NOMO-1 (cell line): ENCODE measurements around the gene CCDC149.
"Not testable (repeated sequence)": the region's sequence is repeated elsewhere in the genome, so short reads cannot be mapped to it uniquely, and the experiment has no call there.

Experiments used
- DNase-seq, 2 experiments: peaks; one replicate each; lab custom pipeline; 2025; ENCODE audit not compliant: unreplicated experiment in 2 of 2; lab: John Stamatoyannopoulos, UW

The CCDC149 gene

DNA sequence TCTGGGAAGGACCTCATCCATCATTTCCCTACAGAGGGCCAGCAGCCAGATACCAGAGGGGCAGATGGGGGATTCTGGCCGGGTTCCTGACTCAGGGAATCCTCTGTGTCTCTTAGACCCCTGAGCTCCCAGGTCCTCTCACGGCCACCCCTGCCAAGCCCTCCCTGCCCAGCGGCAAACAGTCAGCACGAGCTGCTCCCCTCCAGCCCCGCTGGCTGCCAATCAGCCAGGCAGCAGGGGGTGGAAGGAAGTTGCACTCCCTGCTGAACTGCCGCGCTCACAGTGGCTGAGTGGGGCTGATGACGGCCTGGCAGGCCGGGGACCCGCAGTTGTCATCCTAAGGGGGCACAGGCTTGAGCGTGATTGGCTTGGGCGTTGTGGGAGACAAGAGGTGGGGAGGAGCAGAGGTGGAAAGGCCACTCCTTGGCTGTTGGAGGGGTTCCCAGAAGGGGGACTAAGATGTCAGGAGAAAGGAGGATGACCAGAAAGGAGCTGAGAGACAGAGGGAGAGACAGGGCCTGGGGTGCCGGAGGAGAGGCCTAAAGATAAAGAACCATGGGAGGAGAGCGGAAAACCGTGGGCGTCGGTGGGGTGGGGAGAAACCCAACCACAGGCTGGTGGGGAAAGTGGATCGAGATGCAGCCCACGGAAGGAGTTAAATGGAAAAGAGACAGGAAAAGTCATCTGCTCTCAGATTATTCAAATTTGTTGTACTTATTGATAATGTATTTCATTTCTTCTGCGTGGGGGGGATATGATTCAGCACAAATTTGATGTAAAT, 4.4 kb upstream of the CCDC149 start:
- DNase-seq = no peak

- no peak for DNase-seq
Observed at GRCh38 chr4:24915121-24915922, 2.5 kb upstream of the CCDC149 start.

GRCh38 chr4:24914460-24914859, 1.6 kb upstream of the CCDC149 start:
- no peak for DNase-seq

DNA sequence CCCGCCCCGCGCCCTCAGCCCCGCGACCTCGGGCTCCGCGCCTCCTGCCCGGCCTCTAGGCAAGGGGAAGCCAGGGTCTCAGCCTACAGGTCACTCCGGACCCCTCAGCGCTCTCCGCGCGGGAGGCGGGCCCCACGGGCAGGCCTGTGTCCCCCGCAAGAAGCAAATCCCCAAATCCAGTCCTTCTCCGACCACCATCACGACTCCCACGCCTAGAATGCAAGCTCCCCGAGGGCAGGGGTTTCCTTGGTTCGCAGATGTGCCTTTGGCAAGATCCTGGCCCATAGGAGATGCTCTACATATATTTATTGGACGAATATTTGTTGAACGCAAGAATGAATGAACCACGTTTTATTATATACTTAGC, 260 bp upstream of the CCDC149 start:
- no peak for DNase-seq

GRCh38 chr4:24910499-24910898, 2.3 kb downstream of the CCDC149 start:
- DNase-seq = no peak

GRCh38 chr4:24909606-24910005, 3.2 kb downstream of the CCDC149 start:
- not testable (repeated sequence) for DNase-seq

- no peak for DNase-seq
Observed at GRCh38 chr4:24897639-24898038, 15.2 kb downstream of the CCDC149 start.

DNA sequence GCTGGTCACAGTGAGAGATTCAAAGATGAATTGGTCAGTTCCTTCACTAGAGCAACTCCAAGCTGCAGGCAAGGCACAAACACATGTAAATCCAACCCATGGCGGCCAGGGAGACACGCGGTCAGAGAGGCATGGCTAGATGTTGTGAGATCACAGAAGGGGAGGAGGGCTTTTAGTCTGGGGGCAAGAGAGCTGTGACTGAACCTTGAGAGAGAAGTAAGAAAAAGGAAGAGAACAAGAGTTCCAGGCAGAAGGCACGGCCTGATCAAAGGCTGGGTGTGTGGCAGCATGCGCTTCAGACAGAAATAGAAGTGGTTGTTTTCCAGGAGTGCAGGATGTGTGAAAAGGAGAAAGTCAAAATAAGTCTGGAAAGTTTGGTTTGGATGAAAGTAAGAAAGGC, 15.9 kb downstream of the CCDC149 start:
- DNase-seq = peak in 1 of 2 experiments; percentile 9

- DNase-seq = no peak
Observed at GRCh38 chr4:24896056-24896455, 16.8 kb downstream of the CCDC149 start.

DNA sequence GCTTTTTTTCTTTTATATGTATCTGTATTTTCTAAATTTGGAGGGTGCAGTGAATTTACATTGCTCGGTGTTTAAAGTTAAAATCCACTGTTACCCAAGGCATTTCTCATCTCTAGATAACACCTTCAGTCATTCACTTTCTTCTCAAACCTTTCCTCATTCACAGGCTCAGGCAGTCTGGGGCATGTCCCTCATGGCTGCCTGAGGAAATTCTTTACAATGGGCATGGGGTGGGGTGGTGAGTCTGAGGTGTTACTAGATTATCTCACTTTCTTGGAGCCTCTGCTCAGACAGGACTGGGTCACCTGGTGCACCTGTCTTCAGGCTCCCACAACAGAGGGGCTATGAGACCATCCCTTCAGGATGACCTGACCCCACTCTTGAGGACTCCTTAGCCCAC, 17.4 kb downstream of the CCDC149 start:
- no peak for DNase-seq

DNA sequence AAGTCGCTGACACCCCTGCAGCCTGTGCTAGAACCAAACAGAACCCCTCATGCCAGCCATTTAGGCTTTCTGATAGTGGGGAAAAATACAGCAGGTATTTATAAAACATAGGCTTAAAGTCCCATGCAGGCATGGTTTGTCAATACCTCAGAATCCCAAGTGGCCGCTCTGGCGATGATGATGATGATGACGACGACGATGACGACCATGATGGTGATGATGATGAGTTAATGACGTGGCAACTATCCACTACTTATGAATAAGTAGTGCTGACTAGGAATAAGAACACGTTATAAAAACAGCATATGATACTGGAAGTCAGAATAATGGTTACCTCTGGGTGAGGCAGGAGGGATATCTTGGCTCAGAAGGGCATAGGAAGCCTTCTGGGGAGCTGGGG, 18.0 kb downstream of the CCDC149 start:
- no peak for DNase-seq

DNA sequence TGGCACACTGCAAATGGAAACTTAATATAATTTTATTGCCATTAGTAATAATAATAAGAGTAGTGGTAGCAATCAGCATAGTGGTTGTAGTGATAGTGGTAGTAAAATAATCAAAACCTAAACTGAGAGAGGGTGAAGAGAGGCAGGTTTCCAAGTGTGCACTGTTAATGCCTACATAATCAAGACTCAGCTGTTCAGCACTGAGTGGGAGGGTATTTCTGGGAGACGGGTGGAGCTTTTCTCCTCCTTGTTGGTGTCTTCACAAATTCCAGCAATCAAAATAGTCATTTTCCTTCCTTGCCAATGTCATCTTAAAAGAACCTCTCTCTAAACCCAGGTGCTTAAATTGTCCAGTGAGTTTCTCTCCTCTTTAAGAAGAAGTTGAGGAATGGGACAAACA, 18.6 kb downstream of the CCDC149 start:
- DNase-seq = no peak

DNA sequence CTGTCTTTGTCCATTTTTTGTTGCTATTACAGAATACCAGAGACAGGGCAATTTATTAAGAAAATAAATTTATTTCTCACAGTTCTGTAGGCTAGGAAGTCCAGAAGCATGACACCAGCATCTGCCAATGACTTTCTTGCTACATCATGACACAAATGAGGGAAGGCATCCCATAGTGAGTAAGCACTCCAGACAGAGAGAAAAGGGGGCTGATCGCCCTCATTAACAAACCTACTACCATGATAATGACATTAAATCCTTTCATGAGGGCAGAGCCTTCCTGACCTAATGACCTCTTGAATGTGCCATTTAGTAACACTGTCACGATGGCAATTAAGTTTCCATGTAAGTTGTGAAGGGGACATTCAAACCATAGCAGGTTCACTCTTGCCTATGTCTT, 20.1 kb downstream of the CCDC149 start:
- no peak for DNase-seq

- DNase-seq = no peak
Observed at GRCh38 chr4:24892278-24892677, 20.6 kb downstream of the CCDC149 start.

- DNase-seq = no peak
Observed at GRCh38 chr4:24890561-24891126, 22.2 kb downstream of the CCDC149 start.

GRCh38 chr4:24889991-24890390, 22.9 kb downstream of the CCDC149 start:
- DNase-seq = no peak

GRCh38 chr4:24888475-24889344, 24.1 kb downstream of the CCDC149 start:
- DNase-seq = peak; percentile 32 to 87

DNA sequence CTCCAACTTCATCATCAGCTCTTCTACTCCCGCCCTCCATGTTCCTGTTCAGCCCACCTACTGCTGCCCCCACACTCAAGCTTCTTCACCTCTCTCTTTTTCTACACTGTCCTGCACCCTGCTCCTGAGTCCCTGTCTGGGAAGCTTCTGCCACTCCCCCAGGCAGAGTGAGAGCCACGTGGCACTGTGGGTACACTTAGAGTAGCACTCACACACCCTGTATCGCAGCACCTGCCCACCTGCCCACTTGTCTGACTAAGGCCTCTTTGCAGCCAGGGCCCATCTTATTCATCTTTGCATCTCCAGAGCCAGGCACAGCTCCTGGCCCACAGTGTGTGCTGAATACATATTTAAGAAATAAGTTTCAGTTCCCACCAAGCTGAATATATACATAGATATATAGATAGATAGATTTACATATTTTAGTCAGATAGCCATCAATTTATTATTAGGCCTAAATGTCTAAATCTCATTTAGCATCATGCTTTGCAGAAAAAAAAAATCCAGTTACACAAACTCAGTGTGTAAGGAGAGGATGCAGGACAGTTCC, 24.9 kb downstream of the CCDC149 start:
- DNase-seq = no peak

- DNase-seq = no peak
Observed at GRCh38 chr4:24886596-24886995, 26.2 kb downstream of the CCDC149 start.

GRCh38 chr4:24885342-24885741, 27.5 kb downstream of the CCDC149 start:
- no peak for DNase-seq

DNA sequence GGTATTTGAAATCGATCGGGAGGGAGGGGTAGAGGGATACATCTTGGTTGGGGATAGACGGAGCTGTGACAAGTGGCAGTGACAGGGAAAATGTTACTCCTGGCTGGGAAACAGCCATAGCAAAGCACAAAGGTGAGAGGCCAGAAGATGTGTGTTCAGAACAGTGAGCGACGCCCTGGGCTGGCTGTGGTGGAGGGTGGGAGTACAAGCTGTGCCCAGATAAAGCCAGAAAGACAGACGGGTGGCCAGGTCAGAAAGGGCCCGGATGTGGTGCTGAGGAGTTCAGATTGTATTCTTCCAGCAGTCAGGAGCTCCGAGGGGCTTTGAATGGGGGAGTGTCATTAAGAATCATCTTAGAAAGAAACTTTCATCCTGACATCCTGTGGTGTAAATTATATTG, 27.9 kb downstream of the CCDC149 start:
- DNase-seq = no peak
